HCT116 (cell line): ENCODE results near the gene CDC6. TPM values are rescaled to one million over a fixed set of nuclear protein-coding genes. Genes with fewer than 3 reads are reported as not detected.

Experiments
- ATAC-seq: fragments of 200-7000 bp; cut with Tn5 transposase; 2 replicates; pipeline ENCODE4 v1.9.1; 2020; ENCODE audit warnings: mild to moderate bottlenecking, moderate library complexity
- BruUV-seq: library from RNA; stranded (reverse); fragments of 400-500 nt; replicated peaks from 2 replicates; lab custom pipeline; 2021; lab: Mats Ljungman, UMichigan
- CTCF ChIA-PET: fragments of 300-600 bp; sonication (Branson Sonifier 250); formaldehyde crosslinking; loops from one replicate; lab custom pipeline; 2021; ENCODE audit warnings: antibody characterized with exemption; lab: Charles Lee
- POLR2A ChIA-PET: fragments of 300-600, 350-600 bp; sonication (Branson Sonifier 250); formaldehyde crosslinking; loops from one replicate; lab custom pipeline; 2021; ENCODE audit warnings: antibody characterized with exemption; lab: Charles Lee
- RAD21 ChIA-PET, 2 experiments: fragments of 300-600 bp; sonication (Branson Sonifier 250); formaldehyde crosslinking; loops; one replicate each; lab custom pipeline; 2023; ENCODE audit warnings: low total read pairs in 2 of 2; ENCODE audit not compliant: uncharacterized antibody in 2 of 2, unreplicated experiment in 2 of 2, low non-redundant PET in 1 of 2; lab: Charles Lee
- DNase-seq: peaks from one replicate; pipeline ENCODE4 v3.0.0-alpha.2; 2010; ENCODE audit warnings: low read depth, low spot score
- H2AFZ ChIP-seq: fragments of 200-600 bp; shearing (Covaris generic), sonication (generic); 2 replicates; pipeline ENCODE4 v1.6.1; 2017; ENCODE audit warnings: low read depth, mixed run types, mixed read lengths, antibody characterized with exemption, low read length; ENCODE audit not compliant: poor library complexity, severe bottlenecking
- H3K27ac ChIP-seq: 2 replicates; pipeline ENCODE4 v1.5.1; 2012; ENCODE audit warnings: low read depth, low read length
- H3K27me3 ChIP-seq: fragments of 200-600 bp; sonication (generic); 2 replicates; pipeline ENCODE4 v1.6.1; 2016; ENCODE audit warnings: mixed run types, low read length, mixed read lengths; ENCODE audit not compliant: insufficient read depth
- H3K36me3 ChIP-seq, 2 experiments: fragments of 200-500 bp in 1 of 2; fragments of 200-600 bp in 1 of 2; sonication (Bioruptor generic) in 1 of 2; sonication (generic) in 1 of 2; 2 replicates each; pipeline versions ENCODE4 v1.5.1 to v1.6.1; 2014 to 2016; ENCODE audit warnings: low read length in 2 of 2, inconsistent platforms in 1 of 2, mixed read lengths in 1 of 2, mixed run types in 1 of 2; ENCODE audit not compliant: insufficient read depth in 2 of 2, control insufficient read depth in 1 of 2
- H3K4me1 ChIP-seq, 2 experiments: fragments of 200-600 bp in 1 of 2; sonication (generic) in 1 of 2; 2 replicates each; pipeline versions ENCODE4 v1.5.1 to v1.6.1; 2012 to 2017; ENCODE audit warnings: low read length in 2 of 2, inconsistent platforms in 1 of 2, mild to moderate bottlenecking in 1 of 2, mixed read lengths in 1 of 2, mixed run types in 1 of 2, moderate library complexity in 1 of 2; ENCODE audit not compliant: insufficient read depth in 2 of 2, control insufficient read depth in 1 of 2
- H3K4me2 ChIP-seq: fragments of 200-600 bp; sonication (generic); 2 replicates; pipeline ENCODE4 v1.6.1; 2017; ENCODE audit warnings: mixed run types, low read length, mixed read lengths
- H3K4me3 ChIP-seq, 2 experiments: fragments of 200-600 bp in 1 of 2; sonication (generic) in 1 of 2; replicated peaks in 1 of 2; 2 replicates each; pipeline ENCODE4 v1.5.1; 2011 to 2016; ENCODE audit warnings: low read length in 2 of 2, control low read depth in 1 of 2, low read depth in 1 of 2, mild to moderate bottlenecking in 1 of 2, mixed read lengths in 1 of 2, mixed run types in 1 of 2
- H3K79me2 ChIP-seq: fragments of 200-600 bp; sonication (generic); 2 replicates; pipeline ENCODE4 v1.6.1; 2017; ENCODE audit warnings: mild to moderate bottlenecking, mixed run types, low read length, moderate library complexity, mixed read lengths; ENCODE audit not compliant: insufficient read depth
- H3K9ac ChIP-seq: fragments of 200-600 bp; sonication (generic); 2 replicates; pipeline ENCODE4 v1.6.1; 2016; ENCODE audit warnings: low read length, mixed read lengths
- H3K9me2 ChIP-seq: fragments of 200-600 bp; sonication (generic), shearing (Covaris generic); 2 replicates; pipeline ENCODE4 v1.6.1; 2017; ENCODE audit warnings: mixed run types, mild to moderate bottlenecking, moderate library complexity; ENCODE audit not compliant: insufficient read depth
- H3K9me3 ChIP-seq, 2 experiments: fragments of 200-500 bp in 1 of 2; fragments of 200-600 bp in 1 of 2; sonication (Bioruptor generic) in 1 of 2; sonication (generic) in 1 of 2; 2 replicates each; pipeline ENCODE4 v1.6.1; 2014 to 2017; ENCODE audit warnings: low read length in 2 of 2, mixed read lengths in 2 of 2, inconsistent platforms in 1 of 2, low read depth in 1 of 2, mild to moderate bottlenecking in 1 of 2, mixed run types in 1 of 2, moderate library complexity in 1 of 2; ENCODE audit not compliant: control insufficient read depth in 1 of 2, insufficient read depth in 1 of 2
- H4K20me1 ChIP-seq: fragments of 200-600 bp; sonication (generic), shearing (Covaris generic); 2 replicates; pipeline ENCODE4 v1.6.1; 2017; ENCODE audit warnings: mixed run types, mild to moderate bottlenecking, moderate library complexity; ENCODE audit not compliant: insufficient read depth
- EGR1 ChIP-seq: IDR thresholded peaks from 2 replicates; pipeline ENCODE4 v1.6.1; 2012; ENCODE audit warnings: low read depth
- EZH2 ChIP-seq: fragments of 200-600 bp; sonication (generic); IDR thresholded peaks from 2 replicates; pipeline ENCODE4 v1.6.1; 2017; ENCODE audit warnings: antibody characterized with exemption, mixed run types
- EZH2phosphoT487 ChIP-seq: fragments of 200-600 bp; IDR thresholded peaks from 2 replicates; pipeline ENCODE4 v1.6.1; 2018; ENCODE audit warnings: antibody characterized with exemption, borderline replicate concordance
- POLR2A ChIP-seq: IDR thresholded peaks from 2 replicates; pipeline ENCODE4 v1.7.0; 2011; ENCODE audit warnings: borderline replicate concordance; ENCODE audit not compliant: insufficient read depth, insufficient read length; ENCODE audit errors: extremely low read depth
- POLR2AphosphoS5 ChIP-seq: IDR thresholded peaks from 2 replicates; pipeline ENCODE4 v1.6.1; 2011; ENCODE audit warnings: mild to moderate bottlenecking, low read depth, low read length, moderate library complexity
- RAD21 ChIP-seq: IDR thresholded peaks from 2 replicates; pipeline ENCODE4 v1.6.1; 2012; ENCODE audit warnings: low read depth, mild to moderate bottlenecking
- SP1 ChIP-seq: IDR thresholded peaks from 2 replicates; pipeline ENCODE4 v1.6.1; 2012; ENCODE audit warnings: low read depth
- ZFX ChIP-seq: fragments of 450-650 bp; IDR thresholded peaks from 2 replicates; pipeline ENCODE4 v1.6.1; 2017
- ZNF274 ChIP-seq: fragments of 200-500 bp; sonication (Bioruptor generic); IDR thresholded peaks from 2 replicates; pipeline ENCODE4 v1.6.1; 2014; ENCODE audit warnings: mild to moderate bottlenecking, low read depth, low read length, inconsistent platforms
- intact Hi-C: fragments of 100-400 bp; cut with micrococcal nuclease; formaldehyde crosslinking; loops from 2 replicates; pipeline ENCODE4 v1.10.0; 2022
- total RNA-seq: library from RNA; stranded (reverse); gene quantifications from one replicate; pipeline ENCODE4 v1.2.1, GENCODE V29; 2021; ENCODE audit not compliant: unreplicated experiment
- TF ChIP-seq, protein P1 (sequence below): IDR thresholded peaks from 2 replicates; pipeline ENCODE4 v1.6.1; 2012
- TF ChIP-seq, protein P2 (sequence below): IDR thresholded peaks from 2 replicates; pipeline ENCODE4 v1.6.1; 2012

CDC6 gene
- total RNA-seq, 1 experiment from 2014 or later, result 117 TPM

DNA sequence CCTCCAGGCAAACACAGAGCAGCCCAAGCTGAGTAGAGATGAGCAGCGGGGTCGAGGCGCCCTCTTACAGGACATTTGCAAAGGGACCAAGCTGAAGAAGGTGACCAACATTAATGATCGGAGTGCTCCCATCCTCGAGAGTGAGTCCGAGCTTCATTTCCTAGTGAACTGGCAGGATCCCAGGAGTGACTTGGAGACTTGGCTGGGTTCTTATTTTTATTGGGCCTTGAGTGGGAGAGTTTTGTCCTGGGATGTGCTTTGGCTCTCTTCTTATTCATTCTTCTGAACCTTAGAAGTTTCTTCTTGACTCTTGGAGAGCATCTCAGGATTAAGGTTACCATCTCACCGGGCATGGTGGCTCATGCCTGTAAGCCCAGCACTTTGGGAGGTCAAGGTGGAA is 27.2 kb upstream of the CDC6 start:
- BruUV-seq, result no TSS peak
- H3K27ac ChIP-seq, result no peak overlapping the region
- H3K9me3 ChIP-seq, result no peaks in the 10 kb centered on the region
- no peaks in the 10 kb centered on the region for H3K4me1 ChIP-seq
- H3K4me2 ChIP-seq, result no peak overlapping the region
- no peak overlapping the region for H3K9ac ChIP-seq
- H3K79me2 ChIP-seq, result peaks cover 10% of the 10 kb centered on the region; the same call in 1 of the 2 replicates
- ChIA-PET RAD21 (no interaction called here), CTCF (no interaction called here), POLR2A (no interaction called here)
- no peak overlapping the region for H2AFZ ChIP-seq
- no peak for ATAC-seq
- H3K36me3 ChIP-seq, result peaks cover 27 to 42% of the 10 kb centered on the region in 2 experiments; a peak in 3 of 4 replicates
- intact Hi-C loops, result no loop called here
- no peaks in the 10 kb centered on the region for H4K20me1 ChIP-seq
- DNase-seq, result no peak
- H3K27me3 ChIP-seq, result no peaks in the 10 kb centered on the region
- no peak overlapping the region for H3K4me3 ChIP-seq
- TF ChIP-seq ZNF274 (no peak), POLR2A (no peak), EZH2 (no peak), POLR2AphosphoS5 (no peak), RAD21 (no peak), EZH2phosphoT487 (no peak), ZFX (no peak), SP1 (no peak), EGR1 (no peak)
- TF ChIP-seq, protein P1, sequence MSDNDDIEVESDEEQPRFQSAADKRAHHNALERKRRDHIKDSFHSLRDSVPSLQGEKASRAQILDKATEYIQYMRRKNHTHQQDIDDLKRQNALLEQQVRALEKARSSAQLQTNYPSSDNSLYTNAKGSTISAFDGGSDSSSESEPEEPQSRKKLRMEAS, result no peak
- TF ChIP-seq, protein P2, sequence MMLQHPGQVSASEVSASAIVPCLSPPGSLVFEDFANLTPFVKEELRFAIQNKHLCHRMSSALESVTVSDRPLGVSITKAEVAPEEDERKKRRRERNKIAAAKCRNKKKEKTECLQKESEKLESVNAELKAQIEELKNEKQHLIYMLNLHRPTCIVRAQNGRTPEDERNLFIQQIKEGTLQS, result no peak
- H3K9me2 ChIP-seq, result no peaks in the 10 kb centered on the region

DNA sequence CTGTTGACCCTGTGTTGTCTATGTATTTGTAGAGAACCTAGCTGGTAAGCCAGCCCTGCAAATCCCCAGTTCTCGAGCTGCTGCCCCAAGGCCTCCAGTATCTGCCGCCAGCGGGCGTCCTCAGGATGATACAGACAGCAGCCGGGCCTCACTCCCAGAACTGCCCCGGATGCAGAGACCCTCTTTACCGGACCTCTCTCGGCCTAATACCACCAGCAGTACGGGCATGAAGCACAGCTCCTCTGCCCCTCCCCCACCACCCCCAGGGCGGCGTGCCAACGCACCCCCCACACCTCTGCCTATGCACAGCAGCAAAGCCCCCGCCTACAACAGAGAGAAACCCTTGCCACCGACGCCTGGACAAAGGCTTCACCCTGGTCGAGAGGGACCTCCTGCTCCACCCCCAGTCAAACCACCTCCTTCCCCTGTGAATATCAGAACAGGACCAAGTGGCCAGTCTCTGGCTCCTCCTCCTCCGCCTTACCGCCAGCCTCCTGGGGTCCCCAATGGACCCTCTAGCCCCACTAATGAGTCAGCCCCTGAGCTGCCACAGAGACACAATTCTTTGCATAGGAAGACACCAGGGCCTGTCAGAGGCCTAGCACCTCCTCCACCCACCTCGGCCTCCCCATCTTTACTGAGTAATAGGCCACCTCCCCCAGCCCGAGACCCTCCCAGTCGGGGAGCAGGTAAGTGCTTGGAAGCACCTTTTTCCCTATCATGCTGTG is 23.1 kb upstream of the CDC6 start:
- ChIA-PET RAD21 (no interaction called here), POLR2A (no interaction called here), CTCF (no interaction called here)
- intact Hi-C loops, result no loop called here
- no peak overlapping the region for H2AFZ ChIP-seq
- H4K20me1 ChIP-seq, result no peaks in the 10 kb centered on the region
- H3K27ac ChIP-seq, result no peak overlapping the region
- no peak for ATAC-seq
- BruUV-seq, result no TSS peak
- 0 out of 4 replicates have a peak, but pooled peaks cover 0 to 5% of the 10 kb centered on the region in 2 experiments for H3K4me1 ChIP-seq
- peaks cover 4% of the 10 kb centered on the region; the same call in 1 of the 2 replicates for H3K79me2 ChIP-seq
- H3K9me3 ChIP-seq, result no peaks in the 10 kb centered on the region
- no peaks in the 10 kb centered on the region for H3K27me3 ChIP-seq
- H3K9me2 ChIP-seq, result no peaks in the 10 kb centered on the region
- no peak overlapping the region for H3K4me2 ChIP-seq
- no peak for TF ChIP-seq EZH2
- TF ChIP-seq, all 23 proteins: peak for 0
- H3K36me3 ChIP-seq, result peaks cover 29 to 36% of the 10 kb centered on the region in 2 experiments; a peak in 3 of 4 replicates
- H3K9ac ChIP-seq, result no peak overlapping the region
- no peak overlapping the region for H3K4me3 ChIP-seq
- no peak for DNase-seq
